ENCODE data around the gene GIPC2.

- TF ChIP-seq POLR2AphosphoS5 (IDR thresholded peaks at IDR 0.05) (no peak), CTCF (IDR thresholded peaks at IDR 0.05) (no peak)
These were observed 16.2 kb downstream of the GIPC2 start for GRCh38 chr1:78061825-78062523.

All from suprapubic skin (tissue), 3 donors.